Measurements from ENCODE around the gene NANOS2.

The NANOS2 gene

DNA sequence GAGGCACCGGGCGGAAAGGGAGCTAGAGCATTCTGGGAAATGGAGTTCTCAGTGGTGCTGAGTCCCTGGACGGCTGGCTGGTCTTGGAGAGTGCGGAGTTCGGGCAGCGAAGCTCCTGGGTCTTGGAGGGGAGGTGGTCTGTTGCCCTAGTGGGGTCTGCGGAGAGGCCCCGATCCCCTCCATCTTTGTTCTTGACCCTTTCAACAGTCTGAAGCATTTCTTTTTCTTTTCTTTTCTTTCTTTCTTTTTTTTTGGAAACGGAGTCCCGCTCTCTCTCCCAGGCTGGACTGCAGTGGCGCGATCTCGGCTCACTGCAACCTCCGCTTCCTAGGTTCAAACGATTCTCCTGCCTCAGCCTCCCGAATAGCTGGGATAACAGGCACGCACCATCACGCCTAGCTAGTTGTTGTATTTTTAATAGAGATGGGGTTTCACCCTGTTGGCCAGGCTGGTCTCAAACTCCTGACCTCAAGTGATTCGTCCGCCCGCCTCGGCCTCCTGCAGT lies 51.2 kb downstream of the NANOS2 start:
- peaks cover 45% of the 10 kb centered on the region for H3K79me2 ChIP-seq (ENCODE audit: control insufficient read depth, low read length)

More for the DNA sequence above, 51.2 kb downstream of the NANOS2 start:
- H3K4me3 ChIP-seq (ENCODE audit: low read length), result peak overlapping the region; percentile 90
- TF ChIP-seq, protein P1, sequence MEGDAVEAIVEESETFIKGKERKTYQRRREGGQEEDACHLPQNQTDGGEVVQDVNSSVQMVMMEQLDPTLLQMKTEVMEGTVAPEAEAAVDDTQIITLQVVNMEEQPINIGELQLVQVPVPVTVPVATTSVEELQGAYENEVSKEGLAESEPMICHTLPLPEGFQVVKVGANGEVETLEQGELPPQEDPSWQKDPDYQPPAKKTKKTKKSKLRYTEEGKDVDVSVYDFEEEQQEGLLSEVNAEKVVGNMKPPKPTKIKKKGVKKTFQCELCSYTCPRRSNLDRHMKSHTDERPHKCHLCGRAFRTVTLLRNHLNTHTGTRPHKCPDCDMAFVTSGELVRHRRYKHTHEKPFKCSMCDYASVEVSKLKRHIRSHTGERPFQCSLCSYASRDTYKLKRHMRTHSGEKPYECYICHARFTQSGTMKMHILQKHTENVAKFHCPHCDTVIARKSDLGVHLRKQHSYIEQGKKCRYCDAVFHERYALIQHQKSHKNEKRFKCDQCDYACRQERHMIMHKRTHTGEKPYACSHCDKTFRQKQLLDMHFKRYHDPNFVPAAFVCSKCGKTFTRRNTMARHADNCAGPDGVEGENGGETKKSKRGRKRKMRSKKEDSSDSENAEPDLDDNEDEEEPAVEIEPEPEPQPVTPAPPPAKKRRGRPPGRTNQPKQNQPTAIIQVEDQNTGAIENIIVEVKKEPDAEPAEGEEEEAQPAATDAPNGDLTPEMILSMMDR (IDR thresholded peaks at IDR 0.05; ENCODE audit: low read depth, low read length, poor library complexity, severe bottlenecking), result no peak
- TF ChIP-seq EZH2phosphoT487 (IDR thresholded peaks at IDR 0.05; ENCODE audit: borderline replicate concordance, low read length), result no peak
- H3K27ac ChIP-seq (ENCODE audit: low read depth, low read length), result no peak overlapping the region
- H4K20me1 ChIP-seq (ENCODE audit: control insufficient read depth, insufficient read depth, low read depth, low read length), result no peaks in the 10 kb centered on the region
- H3K27me3 ChIP-seq (ENCODE audit: control insufficient read depth, low read length), result peaks cover 31% of the 10 kb centered on the region
- no peaks in the 10 kb centered on the region; the same call in 1 of the 2 replicates for H3F3A ChIP-seq (ENCODE audit: control insufficient read depth, insufficient read depth)
- no peaks in the 10 kb centered on the region for H3K9me3 ChIP-seq (ENCODE audit: control insufficient read depth, insufficient read depth, low read length)
- H3K4me1 ChIP-seq (ENCODE audit: control insufficient read depth, low read length), result peaks cover 25% of the 10 kb centered on the region
- H3K9me2 ChIP-seq (replicated peaks; ENCODE audit: control insufficient read depth, low read length), result no peaks in the 10 kb centered on the region
- H3K4me2 ChIP-seq (ENCODE audit: low read length), result peak overlapping the region; percentile 62
- peaks cover 31% of the 10 kb centered on the region for H3K36me3 ChIP-seq (ENCODE audit: control insufficient read depth, low read length)

All from DOHH2 (cell line).